ENCODE data around the gene CCDC71L. TPM values are rescaled to one million over a fixed set of nuclear protein-coding genes. Genes with fewer than 3 reads are reported as not detected.
A peak's percentile ranks its signal among the peaks of the same experiment; 100 is the strongest.

Gene CCDC71L
- total RNA-seq, 2 experiments from 2014 or later = 16.6 to 17.8 TPM

DNA sequence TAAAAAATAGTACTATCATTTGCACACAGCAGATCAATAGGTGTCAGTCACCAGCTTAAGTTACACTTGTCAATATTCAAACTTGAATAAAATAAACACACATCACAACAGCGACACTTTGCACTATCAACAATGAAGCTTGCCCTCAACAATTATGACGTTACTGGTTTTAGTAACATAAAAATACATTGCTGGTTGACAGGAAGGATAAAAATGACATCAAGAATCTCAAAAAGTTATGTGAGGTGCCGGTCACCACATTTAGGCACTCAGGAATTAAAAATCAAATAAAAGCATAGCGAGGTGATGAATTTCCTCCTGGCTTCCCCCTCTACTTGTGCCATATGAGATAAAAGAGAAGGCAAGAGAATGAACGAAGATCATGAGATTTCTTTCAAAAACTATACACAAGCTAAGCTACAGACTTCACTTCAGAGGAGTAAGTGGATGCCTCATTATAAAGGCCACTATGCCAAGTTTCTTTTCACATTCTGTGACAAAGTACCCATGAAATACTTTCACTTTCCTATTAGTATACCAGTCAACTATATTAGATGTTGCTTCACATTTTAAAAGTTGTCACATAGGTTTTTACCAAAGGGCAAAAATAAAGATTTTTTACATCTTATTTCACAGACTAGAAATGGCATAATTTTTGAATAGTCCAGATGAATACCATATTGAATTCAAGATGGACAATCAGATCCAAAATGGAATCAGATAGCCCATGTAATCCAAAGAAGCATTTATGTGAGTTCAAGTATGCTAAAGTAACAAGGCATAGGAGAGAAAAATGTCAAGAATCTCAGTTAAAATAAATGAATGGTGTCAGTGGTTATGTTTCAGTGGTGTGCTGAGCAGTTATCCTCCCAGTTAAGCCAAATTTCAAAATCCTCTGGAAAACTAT is 3.6 kb downstream of the CCDC71L start:
- POLR2A ChIA-PET = interaction anchor here (0.6 to 1.5 kb wide), 3 partner anchors 78 to 511 kb away, joined by 3 read pairs; partner anchors contain the start of gene HBP1
- H3K27me3 Mint-ChIP-seq (ENCODE audit: low read depth) = peaks cover 11% of the 10 kb centered on the region
- H3K4me3 Mint-ChIP-seq = peak overlapping the region; percentile 51
- H3K9me3 Mint-ChIP-seq (ENCODE audit: insufficient read depth) = no peaks in the 10 kb centered on the region
- CTCF ChIA-PET = interaction anchor here (1.1 to 10.0 kb wide), 6 partner anchors 17 to 480 kb away, joined by 3 to 195 read pairs (median 10); no protein-coding TSS in a partner anchor
- DNase-seq = no peak
- H3K4me1 Mint-ChIP-seq (ENCODE audit: low read depth) = peaks cover 32% of the 10 kb centered on the region
- no peak for ATAC-seq
- H3K36me3 Mint-ChIP-seq (ENCODE audit: low read depth) = peaks cover 10% of the 10 kb centered on the region
- peak overlapping the region; percentile 77 for H3K27ac Mint-ChIP-seq

- DNase-seq (no peak), ATAC-seq (no peak)
- H3K36me3 Mint-ChIP-seq (ENCODE audit: low read depth) = peaks cover 8% of the 10 kb centered on the region
- H3K4me1 Mint-ChIP-seq (ENCODE audit: low read depth) = peaks cover 25% of the 10 kb centered on the region
- H3K4me3 Mint-ChIP-seq = no peak overlapping the region
- POLR2A ChIA-PET = interaction anchor here (0.6 kb wide), 1 partner anchor 79 kb away, joined by 8 read pairs; no protein-coding TSS in a partner anchor
- CTCF ChIA-PET = interaction anchor here (0.7 to 10.0 kb wide), 5 partner anchors 16 to 169 kb away, joined by 3 to 195 read pairs (median 4); no protein-coding TSS in a partner anchor
- H3K9me3 Mint-ChIP-seq (ENCODE audit: insufficient read depth) = no peaks in the 10 kb centered on the region
- H3K27ac Mint-ChIP-seq = no peak overlapping the region
- peaks cover 10% of the 10 kb centered on the region for H3K27me3 Mint-ChIP-seq (ENCODE audit: low read depth)
Observed at GRCh38 chr7:106655703-106656498, 5.1 kb downstream of the CCDC71L start.

DNA sequence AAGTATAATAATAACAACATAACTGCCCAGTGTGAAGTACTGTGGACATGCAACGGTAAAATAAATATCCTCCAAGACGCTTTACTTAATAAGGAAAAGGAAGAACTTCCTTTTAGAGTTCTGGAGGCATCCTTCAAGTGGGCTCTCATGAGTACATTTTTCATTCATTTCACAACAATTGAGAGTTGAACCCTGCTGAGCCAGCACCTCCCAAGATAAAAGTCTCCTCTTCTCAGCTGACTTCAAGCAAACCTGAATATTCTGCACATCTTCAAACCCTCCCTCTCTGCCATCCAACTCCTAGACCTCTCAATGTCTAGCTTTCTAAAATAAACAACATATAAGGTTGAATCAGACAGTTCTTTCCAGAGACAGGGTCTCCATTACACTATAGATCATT is 7.5 kb downstream of the CCDC71L start:
- ChIA-PET CTCF (interaction anchor here (2.1 to 10.0 kb wide), 2 partner anchors 80 to 111 kb away, joined by 5 to 195 read pairs; no protein-coding TSS in a partner anchor), POLR2A (no interaction called here)
- Mint-ChIP-seq H3K4me1 (ENCODE audit: low read depth) (peaks cover 14% of the 10 kb centered on the region), H3K9me3 (ENCODE audit: insufficient read depth) (no peaks in the 10 kb centered on the region), H3K36me3 (ENCODE audit: low read depth) (no peaks in the 10 kb centered on the region), H3K4me3 (no peak overlapping the region), H3K27ac (no peak overlapping the region), H3K27me3 (ENCODE audit: low read depth) (peaks cover 10% of the 10 kb centered on the region)
- no peak for ATAC-seq
- DNase-seq = no peak

DNA sequence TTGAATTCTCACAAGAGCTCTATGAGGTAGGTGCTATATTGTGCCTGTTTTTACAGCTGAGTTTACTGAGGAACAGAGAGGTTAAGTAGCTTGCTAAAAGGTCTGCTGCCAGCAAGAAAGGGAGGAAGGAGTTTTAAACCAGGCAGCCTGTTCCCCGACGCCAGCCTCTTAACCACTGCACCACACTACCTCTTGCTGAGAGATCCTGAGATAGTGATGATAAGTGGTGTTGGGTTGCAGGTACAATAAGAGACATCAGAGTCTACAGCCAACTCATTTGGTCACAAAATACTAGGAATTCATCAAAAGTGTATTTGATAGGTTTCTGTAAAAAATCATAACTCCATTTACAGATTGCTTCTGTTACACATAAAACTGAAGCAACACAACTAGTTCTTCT is 8.0 kb downstream of the CCDC71L start:
- no peak for ATAC-seq
- peaks cover 10% of the 10 kb centered on the region for H3K27me3 Mint-ChIP-seq (ENCODE audit: low read depth)
- H3K4me3 Mint-ChIP-seq = no peak overlapping the region
- no peaks in the 10 kb centered on the region for H3K36me3 Mint-ChIP-seq (ENCODE audit: low read depth)
- POLR2A ChIA-PET = interaction anchor here (0.7 kb wide), 1 partner anchor 10 kb away, joined by 3 read pairs; no protein-coding TSS in a partner anchor
- DNase-seq = no peak
- CTCF ChIA-PET = interaction anchor here (0.6 to 10.0 kb wide), 3 partner anchors 81 to 118 kb away, joined by 3 to 195 read pairs (median 5); no protein-coding TSS in a partner anchor
- no peak overlapping the region for H3K27ac Mint-ChIP-seq
- no peaks in the 10 kb centered on the region for H3K9me3 Mint-ChIP-seq (ENCODE audit: insufficient read depth)
- H3K4me1 Mint-ChIP-seq (ENCODE audit: low read depth) = peaks cover 11% of the 10 kb centered on the region

- Mint-ChIP-seq H3K4me3 (no peak overlapping the region), H3K27ac (no peak overlapping the region), H3K9me3 (ENCODE audit: insufficient read depth) (no peaks in the 10 kb centered on the region), H3K27me3 (ENCODE audit: low read depth) (peaks cover 10% of the 10 kb centered on the region), H3K4me1 (ENCODE audit: low read depth) (peaks cover 4% of the 10 kb centered on the region), H3K36me3 (ENCODE audit: low read depth) (no peaks in the 10 kb centered on the region)
- CTCF ChIA-PET = interaction anchor here (1.4 to 10.0 kb wide), 3 partner anchors 9 to 109 kb away, joined by 3 to 195 read pairs (median 5); no protein-coding TSS in a partner anchor
- POLR2A ChIA-PET = interaction anchor here (0.7 kb wide), 1 partner anchor 11 kb away, joined by 3 read pairs; no protein-coding TSS in a partner anchor
- no peak for DNase-seq
- ATAC-seq = no peak
Observed at GRCh38 chr7:106652092-106652491, 8.9 kb downstream of the CCDC71L start.

DNA sequence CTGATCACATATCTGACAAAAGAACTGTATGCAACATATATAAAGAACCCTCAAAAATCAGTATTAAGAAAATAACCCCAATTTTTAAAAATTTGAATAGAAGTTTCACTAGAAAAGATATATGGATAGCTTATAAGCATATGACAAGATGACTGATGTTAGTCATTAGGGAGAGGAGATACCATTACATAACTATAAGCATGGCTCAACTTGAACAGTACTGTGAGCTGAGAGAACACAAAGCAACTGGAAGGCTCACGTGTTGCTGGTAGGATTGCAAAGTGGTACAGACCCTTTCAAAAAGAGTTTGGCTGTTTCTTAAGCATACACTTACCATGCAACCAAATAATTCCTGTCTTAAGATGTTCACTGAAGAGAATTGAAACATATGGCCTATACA is 14.7 kb downstream of the CCDC71L start:
- ChIA-PET POLR2A (no interaction called here), CTCF (no interaction called here)
- no peak for ATAC-seq
- no peaks in the 10 kb centered on the region for H3K4me1 Mint-ChIP-seq (ENCODE audit: low read depth)
- H3K27ac Mint-ChIP-seq = no peak overlapping the region
- no peaks in the 10 kb centered on the region for H3K36me3 Mint-ChIP-seq (ENCODE audit: low read depth)
- no peak for DNase-seq
- H3K27me3 Mint-ChIP-seq (ENCODE audit: low read depth) = no peaks in the 10 kb centered on the region
- H3K4me3 Mint-ChIP-seq = no peak overlapping the region
- H3K9me3 Mint-ChIP-seq (ENCODE audit: insufficient read depth) = no peaks in the 10 kb centered on the region

GRCh38 chr7:106644999-106645398 is 16.0 kb downstream of the CCDC71L start:
- no peaks in the 10 kb centered on the region for H3K36me3 Mint-ChIP-seq (ENCODE audit: low read depth)
- H3K4me1 Mint-ChIP-seq (ENCODE audit: low read depth) = no peaks in the 10 kb centered on the region
- peaks cover 3% of the 10 kb centered on the region for H3K27me3 Mint-ChIP-seq (ENCODE audit: low read depth)
- POLR2A ChIA-PET = no interaction called here
- no peak overlapping the region for H3K27ac Mint-ChIP-seq
- no peak overlapping the region for H3K4me3 Mint-ChIP-seq
- CTCF ChIA-PET = no interaction called here
- ATAC-seq (no peak), DNase-seq (no peak)
- H3K9me3 Mint-ChIP-seq (ENCODE audit: insufficient read depth) = no peaks in the 10 kb centered on the region

- Mint-ChIP-seq H3K36me3 (ENCODE audit: low read depth) (no peaks in the 10 kb centered on the region), H3K4me1 (ENCODE audit: low read depth) (no peaks in the 10 kb centered on the region), H3K9me3 (ENCODE audit: insufficient read depth) (no peaks in the 10 kb centered on the region), H3K4me3 (no peak overlapping the region), H3K27me3 (ENCODE audit: low read depth) (peaks cover 3% of the 10 kb centered on the region), H3K27ac (no peak overlapping the region)
- CTCF ChIA-PET = interaction anchor here (0.9 to 1.3 kb wide), 3 partner anchors 9 to 93 kb away, joined by 3 read pairs; no protein-coding TSS in a partner anchor
- ATAC-seq (no peak), DNase-seq (no peak)
- POLR2A ChIA-PET = no interaction called here
Observed at GRCh38 chr7:106643216-106644000, 17.6 kb downstream of the CCDC71L start.

DNA sequence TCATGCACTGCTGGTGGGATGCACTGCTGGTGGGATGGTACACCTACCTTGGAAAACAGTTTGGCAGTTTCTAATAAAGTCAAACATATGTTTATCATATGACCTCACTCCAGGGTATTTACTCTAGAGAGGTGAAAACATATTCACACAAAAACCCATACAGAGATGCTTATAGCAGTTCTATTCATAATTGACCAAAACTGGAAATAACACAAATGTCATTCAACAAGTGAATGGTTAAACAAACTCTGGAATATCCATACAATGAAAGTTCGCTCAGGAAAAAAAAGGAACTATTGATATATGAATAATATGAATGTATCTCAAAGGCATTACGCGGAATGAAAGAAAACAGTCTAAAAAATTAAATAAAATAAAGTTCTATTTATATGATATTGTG is 19.5 kb downstream of the CCDC71L start:
- CTCF ChIA-PET = no interaction called here
- POLR2A ChIA-PET = interaction anchor here (0.6 kb wide), 1 partner anchor 472 kb away, joined by 3 read pairs; no protein-coding TSS in a partner anchor
- H3K4me1 Mint-ChIP-seq (ENCODE audit: low read depth) = no peaks in the 10 kb centered on the region
- ATAC-seq = no peak
- no peak overlapping the region for H3K27ac Mint-ChIP-seq
- no peaks in the 10 kb centered on the region for H3K9me3 Mint-ChIP-seq (ENCODE audit: insufficient read depth)
- H3K36me3 Mint-ChIP-seq (ENCODE audit: low read depth) = no peaks in the 10 kb centered on the region
- no peak for DNase-seq
- peaks cover 3% of the 10 kb centered on the region for H3K27me3 Mint-ChIP-seq (ENCODE audit: low read depth)
- no peak overlapping the region for H3K4me3 Mint-ChIP-seq

- Mint-ChIP-seq H3K9me3 (ENCODE audit: insufficient read depth) (no peaks in the 10 kb centered on the region), H3K27ac (no peak overlapping the region), H3K4me3 (no peak overlapping the region), H3K27me3 (ENCODE audit: low read depth) (peaks cover 3% of the 10 kb centered on the region), H3K36me3 (ENCODE audit: low read depth) (no peaks in the 10 kb centered on the region), H3K4me1 (ENCODE audit: low read depth) (no peaks in the 10 kb centered on the region)
- POLR2A ChIA-PET = interaction anchor here (0.6 kb wide), 1 partner anchor 115 kb away, joined by 3 read pairs; no protein-coding TSS in a partner anchor
- ATAC-seq (no peak), DNase-seq (no peak)
- CTCF ChIA-PET = interaction anchor here (1.1 to 1.6 kb wide), 4 partner anchors 14 to 464 kb away, joined by 3 to 5 read pairs (median 3); no protein-coding TSS in a partner anchor
Observed at GRCh38 chr7:106640368-106641141, 20.4 kb downstream of the CCDC71L start.
